SK-N-MC (cell line): ENCODE measurements around the gene PLCB3.
A peak's percentile ranks its signal among the peaks of the same experiment; 100 is the strongest.

ENCODE experiments used
- DNase-seq: peaks from one replicate; pipeline ENCODE4 v3.0.0-alpha.2; 2011; ENCODE audit warnings: low read depth, low spot score
- H3K27ac ChIP-seq: fragments of 200-600 bp; sonication (generic); 2 replicates; pipeline ENCODE4 v1.5.1; 2016; ENCODE audit warnings: mixed run types
- H3K36me3 ChIP-seq: fragments of 200-600 bp; sonication (generic); 2 replicates; pipeline ENCODE4 v1.6.1; 2017; ENCODE audit warnings: antibody characterized with exemption, low read length, mixed read lengths; ENCODE audit not compliant: insufficient read depth
- H3K4me3 ChIP-seq: fragments of 200-600 bp; sonication (generic); 2 replicates; pipeline ENCODE4 v1.5.1; 2016
- H3K9ac ChIP-seq: fragments of 200-600 bp; sonication (generic); 2 replicates; pipeline ENCODE4 v1.8.0; 2017; ENCODE audit warnings: mixed run types, mixed read lengths; ENCODE audit not compliant: insufficient read length
- H3K9me3 ChIP-seq: fragments of 200-600 bp; sonication (generic); 2 replicates; pipeline ENCODE4 v1.6.1; 2017; ENCODE audit warnings: low read depth, mild to moderate bottlenecking, antibody characterized with exemption, low read length, moderate library complexity, mixed read lengths
- EZH2 ChIP-seq: fragments of 200-600 bp; sonication (generic); IDR thresholded peaks from one replicate; pipeline ENCODE4 v1.6.1; 2017; ENCODE audit warnings: antibody characterized with exemption
- FOXP2 ChIP-seq: optimal IDR thresholded peaks from 2 replicates; pipeline ENCODE3; 2011; ENCODE audit warnings: mild to moderate bottlenecking, moderate library complexity; ENCODE audit not compliant: insufficient read depth; ENCODE audit errors: extremely low read length, control extremely low read depth
- POLR2AphosphoS5 ChIP-seq: IDR thresholded peaks from 2 replicates; pipeline ENCODE4 v1.6.1; 2012; ENCODE audit warnings: mild to moderate bottlenecking, low read depth, low read length, borderline replicate concordance

Gene PLCB3

GRCh38 chr11:64251016-64251752, at the start of gene PLCB3:
TSS of gene PLCB3 (plus strand) at chr11:64251530. CDS start at chr11:64251650, 120 bp downstream.
- TF ChIP-seq POLR2AphosphoS5 (peak; percentile 64; the same call in 1 of the 2 replicates), FOXP2 (no peak)
- peaks cover 10% of the 10 kb centered on the region; the same call in 1 of the 2 replicates for H3K36me3 ChIP-seq
- no peak within 1 kb of the TSS for H3K27ac ChIP-seq
- no peak for DNase-seq
- peak within 1 kb of the TSS; percentile 83 for H3K9ac ChIP-seq
- peak within 1 kb of the TSS; percentile 94 for H3K4me3 ChIP-seq
- no peaks in the 10 kb centered on the region for H3K9me3 ChIP-seq

DNA sequence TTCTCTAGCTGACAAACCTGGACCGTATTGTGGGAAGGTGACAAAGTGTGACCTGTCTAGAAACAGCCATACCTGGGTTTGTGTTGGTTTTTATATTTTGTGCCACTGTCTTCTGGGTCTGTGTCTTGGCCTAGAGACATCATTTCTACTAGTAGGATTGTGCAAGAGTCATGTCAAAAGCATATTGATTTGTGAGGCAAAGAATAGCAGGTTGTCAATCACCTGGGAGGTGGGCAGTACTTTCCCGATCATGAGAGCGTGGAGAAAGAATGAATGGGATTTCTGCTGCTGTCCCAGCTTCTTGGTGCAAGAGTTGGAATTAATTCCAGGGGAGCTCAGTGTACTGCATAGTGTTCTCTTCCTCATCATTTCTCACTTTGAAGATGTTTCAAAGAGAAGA, 49.8 kb upstream of the PLCB3 start:
- TF ChIP-seq FOXP2 (no peak), POLR2AphosphoS5 (no peak), EZH2 (no peak)
- Histone ChIP-seq H3K27ac (no peak overlapping the region), H3K36me3 (peaks cover 85% of the 10 kb centered on the region), H3K9ac (no peak overlapping the region), H3K9me3 (no peaks in the 10 kb centered on the region), H3K4me3 (no peak overlapping the region)
- no peak for DNase-seq

- peak overlapping the region; percentile 60 for H3K27ac ChIP-seq
- H3K9ac ChIP-seq = no peak overlapping the region
- no peak overlapping the region for H3K4me3 ChIP-seq
- TF ChIP-seq EZH2 (no peak), POLR2AphosphoS5 (no peak), FOXP2 (no peak)
- H3K36me3 ChIP-seq = peaks cover 71% of the 10 kb centered on the region
- H3K9me3 ChIP-seq = no peaks in the 10 kb centered on the region
- no peak for DNase-seq
Observed at GRCh38 chr11:64202992-64203391, 48.3 kb upstream of the PLCB3 start.

- DNase-seq = no peak
- no peak overlapping the region for H3K9ac ChIP-seq
- H3K4me3 ChIP-seq = no peak overlapping the region
- peaks cover 65% of the 10 kb centered on the region for H3K36me3 ChIP-seq
- TF ChIP-seq FOXP2 (no peak), POLR2AphosphoS5 (no peak), EZH2 (no peak)
- H3K9me3 ChIP-seq = no peaks in the 10 kb centered on the region
- H3K27ac ChIP-seq = peak overlapping the region; percentile 74
Observed at GRCh38 chr11:64203421-64204079, 47.8 kb upstream of the PLCB3 start.

- TF ChIP-seq POLR2AphosphoS5 = no peak
- no peak for TF ChIP-seq FOXP2
- no peak for TF ChIP-seq EZH2
- Histone ChIP-seq H3K9me3 (no peaks in the 10 kb centered on the region), H3K9ac (no peak overlapping the region), H3K36me3 (peaks cover 60% of the 10 kb centered on the region), H3K27ac (peak overlapping the region; percentile 74), H3K4me3 (no peak overlapping the region)
- DNase-seq = no peak
Observed at GRCh38 chr11:64204080-64204440, 47.3 kb upstream of the PLCB3 start.

DNA sequence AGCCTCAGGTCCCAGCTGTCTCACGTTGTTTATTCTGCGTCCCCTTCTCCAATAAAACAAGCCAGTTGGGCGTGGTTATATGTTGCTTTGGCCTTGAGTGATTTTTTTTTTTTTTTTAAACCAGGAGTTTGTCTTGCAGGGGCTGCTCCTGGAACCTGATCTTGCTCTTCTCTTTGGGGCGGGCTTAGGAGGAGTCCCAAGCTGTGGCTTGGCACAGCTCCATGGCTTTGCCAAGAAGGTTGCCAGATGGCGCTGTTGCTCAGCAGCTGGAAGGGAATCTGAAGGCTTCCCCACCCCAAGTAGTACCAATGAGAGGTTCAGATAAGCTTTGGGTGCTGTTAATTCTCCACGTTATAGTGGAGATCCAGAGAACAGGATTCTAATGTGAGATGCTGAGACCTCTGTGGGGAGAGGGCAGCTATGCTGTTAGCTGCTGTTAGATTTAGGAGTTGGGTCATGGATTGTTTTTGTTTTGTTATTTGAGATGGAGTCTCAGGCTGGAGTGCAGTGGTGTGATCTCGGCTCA, 46.8 kb upstream of the PLCB3 start:
- H3K9ac ChIP-seq = no peak overlapping the region
- H3K36me3 ChIP-seq = peaks cover 60% of the 10 kb centered on the region
- H3K27ac ChIP-seq = peak overlapping the region; percentile 74
- H3K4me3 ChIP-seq = no peak overlapping the region
- DNase-seq = peak; percentile 87
- H3K9me3 ChIP-seq = no peaks in the 10 kb centered on the region
- TF ChIP-seq POLR2AphosphoS5 (peak; percentile 43; the same call in 1 of the 2 replicates), FOXP2 (peak; percentile 46), EZH2 (no peak)

DNA sequence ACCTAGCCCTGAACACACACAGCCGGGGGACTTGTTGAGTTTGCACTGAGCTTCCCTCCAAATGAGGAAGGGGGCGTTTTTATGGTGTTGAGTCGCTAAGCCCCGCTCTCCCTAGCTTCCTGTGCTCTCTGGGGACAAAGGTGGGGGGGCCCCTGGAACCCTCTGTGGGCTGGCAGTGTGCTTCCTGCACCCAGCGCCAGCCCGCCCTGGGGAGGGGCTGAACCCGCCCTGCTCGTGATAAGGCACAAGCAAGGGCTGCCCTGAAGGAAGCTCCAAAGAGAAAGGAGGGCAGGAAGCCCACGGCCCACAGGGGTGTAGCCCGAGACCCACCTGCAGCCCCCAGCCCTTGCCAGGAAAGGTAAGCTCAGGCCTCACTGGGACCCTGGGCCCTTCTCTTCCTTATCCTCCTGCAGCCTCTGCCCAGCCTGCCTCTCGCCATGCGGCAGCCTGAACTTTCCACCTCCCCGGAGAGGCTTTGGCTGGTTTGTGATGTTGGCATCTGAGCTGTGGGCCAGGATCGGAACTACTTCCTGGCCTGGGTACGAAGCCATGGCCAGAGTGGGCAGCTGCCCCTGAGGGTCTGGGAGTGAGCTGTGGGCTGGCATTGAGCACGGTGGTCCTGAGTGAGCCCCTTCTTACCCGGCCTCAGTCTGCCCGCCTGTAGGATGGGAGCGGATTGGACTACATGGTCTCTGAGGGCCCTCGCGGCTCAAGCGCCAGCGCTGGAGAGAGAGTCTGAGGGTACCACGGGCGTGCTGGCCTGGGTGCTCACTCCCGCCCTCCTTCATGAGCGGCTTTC, 44.7 kb upstream of the PLCB3 start, which contains the start of gene FERMT3:
Gene FERMT3 (plus strand): TSS at position 265 of the 799 bp plus-strand sequence. CDS start 644 bp downstream, outside the sequence.
- TF ChIP-seq POLR2AphosphoS5 (0 out of 2 replicates have a peak, but pooled peaks have one; percentile 10), EZH2 (no peak), FOXP2 (no peak)
- no peak for DNase-seq
- Histone ChIP-seq H3K9ac (no peak within 1 kb of the TSS), H3K4me3 (no peak within 1 kb of the TSS), H3K36me3 (peaks cover 38% of the 10 kb centered on the region), H3K9me3 (no peaks in the 10 kb centered on the region), H3K27ac (peak within 1 kb of the TSS; percentile 60)
